ENCODE results near the gene IL23R.

IL23R gene

DNA sequence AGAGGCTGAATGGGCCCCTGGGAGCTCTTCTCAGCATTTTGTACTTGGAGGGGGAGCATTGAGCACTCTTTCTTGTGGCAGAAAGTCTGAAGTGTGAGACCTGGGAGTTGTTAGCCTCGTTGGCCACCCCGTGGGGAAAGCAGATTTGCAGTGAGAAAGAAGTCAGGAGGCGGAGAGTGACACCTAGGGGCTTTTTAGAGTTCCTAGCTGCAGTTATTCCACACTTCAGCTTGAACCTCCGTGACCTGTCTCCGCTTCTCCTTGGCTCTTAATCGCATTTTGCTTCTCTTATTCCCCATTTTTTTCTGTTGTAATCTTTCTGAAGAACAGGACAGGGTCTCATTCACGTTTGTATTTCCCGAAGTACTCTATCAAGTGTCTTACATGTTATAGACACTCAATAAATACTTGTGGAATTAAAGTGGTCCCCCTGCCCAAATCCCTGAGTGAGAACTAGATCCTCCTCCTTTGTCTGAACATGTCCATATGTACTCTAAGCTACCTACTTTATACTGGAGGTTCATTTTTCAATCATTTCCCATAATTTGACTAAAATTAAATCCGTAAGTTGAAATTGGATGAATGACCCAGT lies 17.0 kb upstream of the IL23R start:
- DNase-seq = peak; percentile 58

- DNase-seq = no peak
Observed at GRCh38 chr1:67150931-67151330, 15.3 kb upstream of the IL23R start.

DNA sequence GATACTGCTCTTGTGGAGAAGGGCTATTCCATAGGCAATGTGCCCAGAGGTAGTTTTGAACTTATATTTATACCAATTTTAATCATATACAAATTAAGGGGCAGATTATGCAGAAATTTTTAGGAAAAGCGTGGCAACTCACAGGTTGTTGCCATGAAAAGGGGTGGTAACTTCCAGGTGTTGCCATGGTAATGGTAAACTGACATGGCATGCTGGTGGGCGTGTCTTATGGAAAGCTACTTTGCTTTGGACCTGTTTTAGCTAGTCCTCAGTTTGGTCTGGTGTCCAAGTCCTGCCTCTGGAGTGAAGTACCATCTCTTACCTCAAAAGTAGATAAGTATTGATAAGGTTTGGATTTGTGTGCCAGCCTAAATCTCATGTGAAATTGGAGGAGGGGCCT lies 7.9 kb upstream of the IL23R start:
- no peak for DNase-seq

DNA sequence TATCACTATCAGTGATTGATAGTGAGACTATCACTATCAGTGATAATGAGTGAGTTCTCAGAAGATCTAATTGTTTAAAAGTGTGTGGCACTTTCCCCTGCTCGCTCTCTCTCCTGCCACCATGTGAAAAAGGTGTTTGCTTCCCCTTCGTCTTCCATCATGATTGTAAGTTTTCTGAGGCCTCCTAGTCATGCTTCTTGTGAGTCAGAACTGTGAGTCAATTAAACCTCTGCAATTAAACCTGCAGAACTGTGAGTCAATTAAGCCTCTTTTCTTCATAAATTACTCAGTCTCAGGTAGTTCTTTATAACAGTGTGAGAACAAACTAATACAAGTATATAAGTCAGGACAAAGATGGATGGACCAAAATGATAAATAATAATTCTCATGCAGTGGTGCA lies 7.0 kb upstream of the IL23R start:
- no peak for DNase-seq

DNA sequence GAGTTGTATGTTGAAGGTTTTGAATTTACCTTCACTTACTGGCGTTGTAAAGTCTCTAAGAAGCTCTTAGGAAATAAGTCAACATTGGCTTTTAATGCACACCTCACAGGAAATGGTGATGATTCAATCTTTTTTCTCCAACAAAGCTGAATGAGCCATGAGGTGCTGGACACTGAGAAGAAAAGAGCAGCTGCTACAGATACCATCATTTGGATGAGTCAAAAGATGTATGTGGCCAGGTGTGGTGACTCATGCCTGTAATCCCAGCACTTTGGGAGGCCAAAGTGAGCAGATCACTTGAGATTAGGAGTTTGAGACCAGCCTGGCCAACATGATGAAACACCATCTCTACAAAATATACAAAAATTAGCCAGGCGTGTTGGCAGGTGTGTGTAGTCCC lies 3.3 kb upstream of the IL23R start:
- DNase-seq = peak; percentile 26

GRCh38 chr1:67165468-67166041 lies 699 bp upstream of the IL23R start:
- DNase-seq = no peak

DNA sequence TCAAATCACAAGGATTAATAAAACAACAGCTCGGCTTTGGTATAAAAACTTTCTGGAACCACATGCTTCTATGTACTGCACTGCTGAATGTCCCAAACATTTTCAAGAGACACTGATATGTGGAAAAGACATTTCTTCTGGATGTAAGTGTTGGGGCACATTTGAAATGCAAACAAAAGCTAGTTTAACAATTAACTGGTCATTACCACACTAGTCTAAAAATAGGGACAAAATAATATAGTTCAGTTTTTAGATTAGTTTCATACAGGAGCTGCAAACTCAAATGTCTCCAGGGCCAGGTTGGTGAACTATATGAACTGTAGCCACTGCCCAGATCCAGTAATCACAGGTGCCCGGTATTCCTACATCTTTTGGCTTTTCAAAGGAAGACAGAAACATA lies 3.2 kb downstream of the IL23R start:
- DNase-seq = no peak

DNA sequence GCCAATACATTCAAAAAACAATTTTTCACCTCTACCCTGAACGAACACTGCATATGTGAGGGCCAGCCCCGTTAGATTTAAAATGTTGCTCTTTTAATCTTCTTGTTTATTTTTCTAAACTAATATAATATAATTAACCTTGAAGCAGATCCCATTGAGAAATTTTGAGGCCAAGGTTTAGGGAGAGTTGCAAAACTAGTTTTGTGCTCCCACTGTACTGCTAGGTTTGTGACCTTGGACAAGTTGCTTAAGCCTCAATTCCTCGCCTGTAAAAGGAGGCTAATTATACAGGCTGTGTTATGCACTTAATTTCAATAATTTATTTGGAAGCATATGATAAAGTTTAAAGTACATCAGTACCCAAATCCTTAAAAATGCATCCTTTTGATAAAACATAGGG lies 3.7 kb downstream of the IL23R start:
- DNase-seq = no peak

- DNase-seq = no peak
Observed at GRCh38 chr1:67170751-67171573, 4.7 kb downstream of the IL23R start.

GRCh38 chr1:67171574-67171955 lies 5.3 kb downstream of the IL23R start:
- DNase-seq = no peak

GRCh38 chr1:67171978-67172377 lies 5.7 kb downstream of the IL23R start:
- DNase-seq = no peak

GRCh38 chr1:67173988-67174387 lies 7.7 kb downstream of the IL23R start:
- DNase-seq = no peak

DNA sequence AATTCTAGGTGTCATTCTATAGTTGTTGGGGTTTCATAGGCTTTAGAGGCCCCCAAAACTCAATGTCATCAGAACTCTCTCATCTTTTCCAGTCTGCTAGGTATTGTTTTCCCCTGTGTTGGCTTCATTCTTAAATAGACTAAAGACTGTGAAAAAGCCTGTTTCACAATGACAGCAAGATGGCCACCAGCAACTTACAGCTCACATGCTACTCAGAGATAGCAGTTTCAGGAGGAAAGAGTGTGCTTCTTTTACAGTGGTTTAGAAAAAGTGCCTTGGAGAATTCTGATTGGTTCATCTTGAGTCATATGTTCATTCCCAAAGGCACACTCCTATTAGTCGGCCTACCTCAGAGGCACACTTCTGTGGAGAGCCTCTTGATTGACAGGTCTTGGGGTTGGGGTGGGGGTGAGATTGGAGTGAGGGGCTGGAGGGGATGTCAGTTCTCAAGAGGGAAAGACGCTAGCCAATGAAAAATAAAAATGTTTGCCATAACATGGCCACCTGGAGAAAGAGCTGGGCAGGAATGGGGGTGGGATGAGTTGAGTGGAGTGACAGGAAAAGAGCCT lies 8.5 kb downstream of the IL23R start:
- DNase-seq = no peak

GRCh38 chr1:67175530-67176087 lies 9.4 kb downstream of the IL23R start:
- DNase-seq = no peak

GRCh38 chr1:67184838-67185421 lies 18.7 kb downstream of the IL23R start:
- DNase-seq = no peak

DNA sequence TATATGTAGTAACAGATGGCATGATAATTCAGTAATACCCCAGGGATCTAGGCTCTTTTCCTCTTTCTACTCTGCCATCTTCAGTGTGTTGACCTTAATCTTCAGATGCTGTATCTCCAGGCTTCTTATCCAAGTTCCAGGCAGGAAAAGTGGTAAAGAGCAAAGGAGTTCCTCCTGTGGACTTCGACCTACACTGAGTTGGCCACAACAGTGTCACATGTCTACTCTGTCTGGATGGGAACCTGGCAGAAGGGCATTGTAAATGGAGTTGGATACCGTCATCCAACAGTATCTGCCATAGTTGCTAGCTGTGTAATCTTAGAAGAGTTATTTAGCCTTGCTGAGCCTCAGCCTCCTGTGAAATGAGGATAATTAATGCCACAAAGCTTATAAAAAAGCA lies 21.9 kb downstream of the IL23R start:
- no peak for DNase-seq

DNA sequence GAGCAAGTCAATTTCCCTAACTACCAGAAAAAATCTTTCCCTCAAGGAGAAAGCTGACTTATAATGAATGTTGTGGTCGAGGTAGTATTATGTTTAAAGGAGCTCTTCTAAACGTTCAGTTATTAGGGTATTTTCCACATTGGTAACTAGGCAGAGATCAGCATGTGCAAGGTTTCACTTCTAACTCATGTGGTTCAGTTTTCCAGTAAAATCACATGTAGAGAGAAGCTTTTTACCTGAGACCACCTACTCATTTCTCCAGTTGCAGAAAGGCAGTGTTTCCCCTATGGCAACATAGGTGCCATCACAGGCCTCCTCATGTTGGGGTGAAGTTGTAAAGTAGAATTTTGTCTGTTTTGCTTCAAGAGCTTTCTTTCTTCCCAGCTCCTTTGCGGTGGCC lies 23.7 kb downstream of the IL23R start:
- no peak for DNase-seq

DNA sequence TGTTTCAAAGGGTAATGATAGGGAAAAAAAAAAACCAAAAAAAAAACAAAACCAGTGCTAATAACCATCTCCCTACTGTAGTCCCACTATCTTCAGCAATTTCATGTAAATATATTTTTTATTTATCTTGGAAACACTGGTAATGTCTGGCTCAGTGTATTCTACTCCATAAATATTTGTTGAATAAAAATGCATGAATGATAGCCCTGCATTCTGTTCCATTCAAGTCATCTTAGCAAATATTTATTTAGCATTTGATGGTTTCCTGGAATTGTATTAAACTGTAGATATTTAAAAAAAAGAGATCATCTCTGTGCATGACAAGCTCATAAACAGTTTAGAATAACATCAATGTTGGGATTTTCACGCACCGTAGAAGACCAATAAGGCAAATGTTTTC lies 24.2 kb downstream of the IL23R start:
- DNase-seq = no peak

DNA sequence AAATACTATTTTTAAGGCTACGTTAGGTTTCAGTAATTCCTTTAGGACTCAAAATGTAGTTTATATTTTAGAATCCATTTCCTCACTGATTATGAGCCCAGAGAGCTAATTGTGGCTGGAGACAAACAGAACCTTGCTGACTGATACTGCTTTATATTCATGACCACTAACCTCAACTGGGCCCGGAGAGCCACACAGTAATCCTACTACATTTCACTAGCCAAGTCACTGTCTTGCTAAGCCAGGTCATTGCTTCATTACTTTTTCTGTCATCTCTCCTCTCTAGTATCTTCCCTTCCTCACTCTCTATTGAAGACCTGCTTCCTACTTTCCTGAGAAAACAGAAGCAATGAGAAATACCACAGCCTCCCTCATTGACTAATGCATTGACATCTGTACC lies 24.7 kb downstream of the IL23R start:
- DNase-seq = no peak

- no peak for DNase-seq
Observed at GRCh38 chr1:67191668-67192520, 25.6 kb downstream of the IL23R start.

- no peak for DNase-seq
Observed at GRCh38 chr1:67192902-67193301, 26.6 kb downstream of the IL23R start.

DNA sequence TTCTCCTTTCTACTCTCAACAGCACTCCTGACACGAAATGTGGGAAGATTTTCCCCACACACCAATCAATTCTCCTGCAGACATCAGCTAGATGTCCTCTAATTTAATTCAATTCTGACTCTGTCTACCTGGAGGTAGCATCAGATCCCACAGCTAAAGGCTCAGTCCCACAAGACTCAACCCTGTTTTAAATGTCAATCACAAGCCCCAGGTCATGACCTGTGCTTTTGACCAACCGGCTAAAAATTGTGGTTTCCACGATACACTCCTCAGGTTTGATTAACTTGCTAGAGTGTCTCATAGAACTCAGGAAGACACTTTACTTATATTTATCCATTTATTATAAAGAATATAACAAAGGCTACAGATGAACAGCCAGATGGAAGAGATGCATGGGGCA lies 27.4 kb downstream of the IL23R start:
- DNase-seq = no peak

Data from stimulated activated CD4-positive, alpha-beta T cell treated with anti-CD3 and anti-CD28 coated beads, Interleukin-4, amount 100 ng/mL, for 1 hour (primary cell).